Putamen (tissue), 1 donor: ENCODE data around the gene TMPRSS6.

ENCODE experiments used
- DNase-seq: peaks from one replicate; pipeline ENCODE4 v3.0.0-alpha.2; 2016; ENCODE audit warnings: low spot score

TMPRSS6 gene

GRCh38 chr22:37064553-37064952, 45.0 kb downstream of the TMPRSS6 start:
- DNase-seq: no peak

DNA sequence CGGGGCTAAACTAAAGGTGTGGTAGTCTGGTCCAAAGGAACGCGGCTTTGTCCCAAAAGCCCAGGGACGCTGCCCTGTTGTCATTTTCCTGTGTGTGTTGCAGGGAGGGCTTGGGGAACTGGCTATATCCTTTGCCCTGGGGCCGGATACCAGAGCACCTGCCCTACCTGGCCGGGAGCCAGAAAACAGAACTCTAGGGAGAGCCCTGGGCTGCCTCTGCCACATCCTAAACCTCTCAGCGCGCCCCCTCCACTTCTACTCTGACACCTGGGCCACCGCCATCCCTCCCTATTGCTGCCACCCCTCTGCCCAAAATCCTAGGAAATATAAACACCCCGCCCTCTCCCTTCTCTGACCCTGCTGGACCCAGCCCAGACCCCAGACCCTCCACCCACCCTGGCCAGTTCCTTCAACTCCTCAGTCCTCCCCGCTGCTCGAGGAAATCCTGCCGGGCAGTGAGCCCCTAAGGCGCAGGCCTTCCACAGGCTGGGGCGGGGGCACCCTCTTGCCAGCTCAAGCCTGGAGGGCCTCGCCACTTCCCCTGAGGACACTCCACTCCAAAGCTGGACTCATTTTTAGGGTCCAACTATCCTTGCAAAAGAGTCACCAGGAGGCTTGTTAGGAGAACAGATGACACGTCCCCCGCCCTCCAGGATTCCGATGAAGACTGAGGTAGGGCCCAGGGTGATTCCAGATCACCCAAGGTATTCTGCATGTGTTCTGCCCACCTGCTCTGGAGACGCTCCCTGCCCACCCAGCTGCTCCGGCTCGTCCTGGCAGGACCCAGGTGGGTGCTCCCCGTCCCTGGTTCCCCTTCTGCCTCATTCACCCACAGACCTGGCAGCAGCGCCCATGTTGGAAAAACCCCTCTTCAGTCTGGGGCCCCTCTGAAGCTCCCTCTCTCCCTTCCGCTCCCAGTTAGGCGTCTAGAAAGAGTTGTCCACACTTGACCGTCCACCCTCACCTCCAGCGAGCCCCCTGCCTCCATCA, 45.8 kb downstream of the TMPRSS6 start:
- DNase-seq: no peak

DNA sequence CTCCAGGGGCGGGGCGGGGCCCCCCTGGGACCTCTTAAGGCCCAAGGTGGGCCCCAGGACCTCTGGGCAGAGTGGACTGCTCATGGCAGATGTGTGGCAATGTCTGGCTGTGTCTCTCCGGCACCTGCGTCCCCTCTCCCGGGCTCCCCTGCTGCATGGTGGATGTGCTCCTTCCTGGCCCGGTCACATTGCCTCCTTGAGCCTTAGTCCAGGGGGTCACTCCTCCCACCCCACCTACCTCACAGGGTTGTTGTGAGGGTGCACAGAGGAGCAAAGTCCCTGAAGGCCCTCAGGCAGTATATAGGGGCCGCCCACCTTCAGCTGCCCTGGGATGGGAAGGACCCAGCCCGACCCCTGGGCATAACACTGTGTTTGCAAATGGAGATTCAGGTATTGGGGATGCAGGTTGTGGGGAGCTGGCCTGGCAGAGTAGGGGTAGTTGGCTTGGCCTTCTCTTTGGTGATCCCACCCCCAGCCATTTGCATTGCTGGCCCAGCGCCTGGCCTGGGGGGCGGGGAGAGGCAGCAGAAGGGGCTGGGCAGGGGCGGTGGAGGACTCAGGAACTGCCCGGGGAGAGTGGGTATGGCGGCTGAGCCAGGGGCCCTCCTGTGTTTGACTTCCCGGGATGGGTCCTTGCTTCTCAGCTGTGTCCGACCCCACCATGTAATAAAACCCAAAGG, 46.7 kb downstream of the TMPRSS6 start:
- DNase-seq: no peak

DNA sequence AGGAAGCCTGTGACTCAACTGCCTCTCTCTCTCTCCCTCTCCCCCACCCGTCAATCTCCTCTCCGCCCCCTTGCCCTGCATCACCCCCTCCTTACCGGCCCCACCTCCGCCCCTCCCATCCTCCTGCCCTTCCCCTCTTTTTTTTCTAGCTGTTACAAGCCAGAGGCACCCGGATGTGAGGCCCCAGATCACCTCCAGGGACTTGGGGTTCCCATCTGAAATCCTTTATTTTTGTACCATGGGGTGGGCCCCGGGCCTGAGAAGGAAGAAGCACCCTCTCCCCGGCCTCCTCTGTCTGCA, 47.2 kb downstream of the TMPRSS6 start:
- DNase-seq: peak; percentile 74

DNA sequence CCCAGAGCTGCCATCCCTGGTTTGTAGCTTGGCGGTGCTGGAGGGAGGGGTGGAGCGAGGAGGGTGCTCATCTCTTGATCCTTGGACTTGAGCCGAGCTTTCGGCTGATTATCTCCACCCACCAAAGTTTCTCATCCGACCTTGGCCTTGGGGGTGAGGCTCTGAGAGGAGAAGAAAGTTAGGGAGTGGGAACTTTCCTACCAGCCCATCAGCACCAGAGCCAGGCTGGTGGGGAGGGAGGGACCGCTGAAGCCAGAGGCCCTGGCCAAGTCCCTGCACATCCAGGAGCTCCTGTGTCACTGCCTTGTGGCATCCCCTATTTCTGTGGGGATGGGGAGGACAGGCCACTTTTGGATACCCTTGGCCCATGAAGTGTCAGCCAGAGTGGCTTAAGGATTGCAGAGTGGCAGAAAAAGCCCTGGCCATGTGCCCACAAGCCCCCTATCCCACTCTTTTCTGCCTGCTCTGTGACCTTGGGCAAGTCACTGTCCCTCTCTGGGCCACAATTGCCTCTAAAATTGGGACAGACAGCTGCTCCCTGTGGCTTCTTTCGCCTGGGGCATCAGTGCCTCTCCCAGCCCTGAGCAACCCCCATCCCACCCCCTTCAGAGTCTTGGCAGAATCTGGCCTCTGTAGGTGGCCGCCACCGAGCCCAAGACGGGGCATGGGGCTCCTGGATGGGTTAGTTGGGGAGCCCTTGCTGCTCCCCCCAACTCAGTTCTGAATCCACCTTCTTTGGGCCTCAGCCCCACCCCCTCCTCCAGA, 47.7 kb downstream of the TMPRSS6 start:
- no peak for DNase-seq

DNA sequence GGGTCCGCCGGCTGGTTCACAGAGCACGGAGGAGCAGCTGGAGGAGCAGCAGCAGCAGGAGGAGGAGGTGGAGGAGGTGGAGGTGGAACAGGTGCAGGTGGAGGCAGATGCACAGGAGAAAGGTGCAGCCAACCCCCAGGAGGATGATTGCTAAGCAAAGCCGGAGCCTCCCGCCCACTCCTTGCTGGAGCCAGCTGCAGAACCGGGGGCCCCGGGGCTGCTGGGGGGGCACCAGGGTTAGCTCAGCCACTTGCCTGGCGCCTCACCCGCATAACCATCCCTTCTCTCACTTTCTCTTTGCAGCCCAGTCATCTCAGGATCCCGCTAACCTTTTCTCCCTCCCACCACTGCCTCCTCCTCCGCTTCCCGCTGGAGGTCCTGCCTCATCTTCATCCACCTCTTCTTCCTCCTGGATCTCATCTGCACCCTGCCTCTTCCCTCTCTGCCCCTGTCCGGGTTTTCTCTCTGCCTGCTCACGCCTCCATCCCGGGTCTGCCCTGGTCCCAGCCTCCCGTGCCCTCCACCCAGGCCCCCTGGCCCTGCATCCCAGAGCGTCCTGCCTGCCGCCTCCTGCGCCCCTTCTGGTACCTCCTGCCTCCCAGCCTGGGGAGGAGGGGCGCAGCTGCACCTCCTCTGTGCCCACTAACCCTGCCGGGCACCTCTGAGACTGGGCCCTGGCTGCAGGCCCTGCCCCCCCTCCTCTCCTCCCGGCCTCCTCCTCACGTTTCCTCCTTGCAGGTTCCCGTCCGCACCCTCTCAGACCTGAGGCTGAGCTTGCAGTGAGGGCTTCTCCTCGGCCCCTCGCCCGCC, 48.5 kb downstream of the TMPRSS6 start:
- DNase-seq: peak; percentile 66

- no peak for DNase-seq
Observed at GRCh38 chr22:37059876-37060449, 49.5 kb downstream of the TMPRSS6 start.

GRCh38 chr22:37058917-37059701, 50.4 kb downstream of the TMPRSS6 start:
- no peak for DNase-seq

GRCh38 chr22:37057796-37058510, 51.6 kb downstream of the TMPRSS6 start:
- DNase-seq: no peak

DNA sequence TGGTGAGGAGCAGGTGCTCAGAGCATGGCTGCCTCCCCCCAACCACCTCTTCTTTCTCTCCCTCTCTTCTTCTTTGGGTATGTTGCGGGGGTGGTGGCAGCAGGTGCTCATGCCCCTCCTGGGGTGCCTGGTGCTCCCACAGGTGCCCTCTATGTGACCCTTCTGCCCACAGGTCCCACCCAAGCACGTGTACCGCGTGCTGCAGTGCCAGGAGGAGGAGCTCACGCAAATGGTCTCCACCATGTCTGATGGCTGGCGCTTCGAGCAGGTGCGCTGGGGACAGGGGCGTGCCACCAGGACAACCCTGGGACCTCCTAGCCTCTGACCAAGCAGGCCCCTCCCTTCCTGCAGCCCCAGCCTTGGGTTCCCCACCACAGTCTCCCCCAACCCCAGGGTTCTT, 52.3 kb downstream of the TMPRSS6 start:
- DNase-seq: peak; percentile 69

DNA sequence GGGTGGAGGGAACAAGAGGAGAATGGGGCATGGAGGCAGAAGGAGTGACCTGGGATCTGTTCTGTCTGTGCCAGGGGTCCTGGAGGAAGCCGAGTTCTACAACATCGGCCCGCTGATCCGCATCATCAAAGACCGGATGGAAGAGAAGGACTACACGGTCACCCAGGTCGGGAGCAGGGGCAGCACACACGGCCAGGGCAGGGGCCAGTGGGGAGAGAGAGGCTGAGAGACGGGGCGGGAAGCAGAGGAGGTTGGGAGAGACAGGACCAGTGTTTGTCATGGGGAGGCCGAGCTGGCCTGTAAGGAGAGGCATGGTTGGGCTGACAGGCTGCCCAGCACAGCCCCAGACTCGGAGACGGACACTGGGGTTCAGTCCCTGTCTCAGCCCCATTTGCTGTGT, 53.3 kb downstream of the TMPRSS6 start:
- no peak for DNase-seq

- DNase-seq: no peak
Observed at GRCh38 chr22:37054600-37055365, 54.7 kb downstream of the TMPRSS6 start.

DNA sequence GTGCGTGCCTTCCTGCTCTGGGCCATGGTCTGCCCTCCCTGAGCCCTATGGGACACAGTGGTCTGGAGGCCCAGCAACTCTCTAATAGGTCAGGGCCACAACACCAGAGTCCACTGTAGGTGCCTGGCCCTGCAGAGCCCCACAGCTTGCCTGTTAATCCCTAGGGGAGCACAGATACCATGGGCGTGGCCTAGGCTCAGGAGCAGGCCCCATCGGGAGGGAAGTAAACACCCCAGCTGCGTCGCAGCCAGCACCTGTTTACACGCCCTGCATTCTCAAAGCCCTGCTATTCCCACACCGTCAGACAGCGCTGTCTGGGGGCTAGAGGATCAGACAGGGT, 55.5 kb downstream of the TMPRSS6 start:
- no peak for DNase-seq

DNA sequence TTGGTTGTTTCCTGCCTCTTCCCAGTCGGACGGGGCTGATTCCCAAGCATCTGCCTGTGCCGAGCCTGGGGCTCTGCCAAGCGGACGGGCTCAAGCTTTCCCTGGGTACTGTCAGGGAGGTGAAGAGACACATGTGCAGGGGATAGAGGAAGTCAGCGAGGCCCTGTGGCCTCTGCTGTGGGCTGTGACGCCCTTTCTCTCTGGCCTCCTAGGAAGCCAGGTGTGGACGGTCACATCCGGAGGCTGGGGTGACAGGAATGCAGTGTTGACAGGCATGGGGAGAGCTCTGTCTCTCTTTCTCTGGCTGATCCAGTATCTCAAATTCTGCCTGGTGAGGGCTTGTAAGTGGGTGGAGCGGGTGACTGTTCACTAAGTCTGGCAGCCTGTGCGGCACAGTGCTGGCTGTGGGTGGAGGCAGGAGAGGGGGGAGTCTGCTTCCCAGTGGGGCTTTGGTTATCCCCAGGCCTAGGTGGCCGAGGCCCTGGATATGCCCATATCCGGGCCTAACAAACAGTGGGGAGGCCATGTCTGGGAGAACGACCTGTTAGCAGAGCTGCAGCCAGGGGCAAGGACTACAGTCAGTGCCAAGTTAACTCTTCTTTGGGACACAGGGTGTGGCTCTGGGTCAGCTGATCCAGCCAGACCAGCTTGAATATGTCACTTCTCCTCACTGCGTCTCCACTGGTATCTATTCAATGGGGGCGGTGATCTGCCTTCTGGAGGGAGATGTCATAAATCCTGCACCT, 56.0 kb downstream of the TMPRSS6 start:
- DNase-seq: no peak

GRCh38 chr22:37052386-37053309, 56.9 kb downstream of the TMPRSS6 start:
- no peak for DNase-seq

DNA sequence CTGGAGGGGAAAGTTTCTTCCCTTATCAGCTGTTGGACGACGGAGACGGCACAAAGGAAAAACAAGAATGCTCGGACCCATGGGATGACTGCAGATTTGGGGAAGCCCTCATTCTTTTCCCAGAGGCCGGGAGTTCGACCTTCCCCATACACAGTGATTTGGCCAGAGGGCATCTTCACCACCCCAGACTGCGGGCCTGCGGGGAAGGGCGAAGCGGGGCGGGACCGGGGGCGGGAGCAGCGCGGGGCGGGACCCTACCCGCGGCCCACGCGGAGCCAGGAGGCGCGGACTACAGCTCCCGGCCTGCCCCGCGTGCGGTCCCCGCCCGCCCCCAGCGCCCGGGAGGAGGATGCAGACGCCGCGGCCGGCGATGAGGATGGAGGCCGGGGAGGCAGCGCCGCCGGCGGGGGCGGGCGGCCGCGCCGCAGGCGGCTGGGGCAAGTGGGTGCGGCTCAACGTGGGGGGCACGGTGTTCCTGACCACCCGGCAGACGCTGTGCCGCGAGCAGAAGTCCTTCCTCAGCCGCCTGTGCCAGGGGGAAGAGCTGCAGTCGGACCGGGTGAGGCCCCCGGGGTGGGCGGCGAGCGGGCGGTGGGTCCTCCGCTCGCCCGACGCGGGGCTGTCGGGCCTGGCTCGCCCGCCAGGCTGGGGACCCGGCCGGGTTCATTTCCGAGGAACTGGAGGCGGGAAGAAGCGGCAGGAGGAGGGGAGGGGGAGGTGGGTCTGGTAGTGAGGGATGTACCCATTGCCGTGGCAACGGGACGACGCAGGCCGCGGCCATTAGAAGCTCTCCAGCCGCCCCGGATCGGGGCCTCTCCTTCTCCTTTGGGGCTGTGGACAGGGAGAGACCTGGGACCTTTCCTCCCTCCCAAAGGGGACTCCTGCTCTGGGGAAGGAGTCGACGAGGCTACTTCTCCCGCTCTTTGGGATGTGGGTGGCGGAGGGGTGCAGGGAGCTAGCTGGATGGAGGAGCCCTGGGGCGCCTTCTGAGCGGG, 57.8 kb downstream of the TMPRSS6 start, which contains the start of gene KCTD17:
Gene KCTD17 (plus strand): TSS at position 352 of the 995 bp plus-strand sequence. CDS start 19 bp downstream, at position 371.
- peak; percentile 81 for DNase-seq
